ENCODE measurements around the gene TMEM233.
"Not testable (repeated sequence)": the region's sequence is repeated elsewhere in the genome, so short reads cannot be mapped to it uniquely, and the experiment has no call there.

Gene TMEM233

GRCh38 chr12:119601877-119602733 is 8.5 kb downstream of the TMEM233 start:
- H3K4me2 ChIP-seq: no peak overlapping the region
- H3K4me3 ChIP-seq: no peak overlapping the region
- no peak overlapping the region for H3K9ac ChIP-seq
- no peak for TF ChIP-seq Cebpa-rat (IDR thresholded peaks at IDR 0.05)
- no peak overlapping the region for H3K27ac ChIP-seq
- no peaks in the 10 kb centered on the region for H3K36me3 ChIP-seq
- H3K9me3 ChIP-seq (replicated peaks in 1 of 11): no peaks in the 10 kb centered on the region
- H3K4me1 ChIP-seq: no peaks in the 10 kb centered on the region
- H3K27me3 ChIP-seq: no peaks in the 10 kb centered on the region
- no peaks in the 10 kb centered on the region for H4K20me1 ChIP-seq

GRCh38 chr12:119602734-119603094 is 9.1 kb downstream of the TMEM233 start:
- no peak overlapping the region for H3K4me3 ChIP-seq
- no peak overlapping the region for H3K27ac ChIP-seq
- H3K9me3 ChIP-seq (replicated peaks in 1 of 11): no peaks in the 10 kb centered on the region
- no peak for TF ChIP-seq Cebpa-rat (IDR thresholded peaks at IDR 0.05)
- H3K36me3 ChIP-seq: no peaks in the 10 kb centered on the region
- H3K9ac ChIP-seq: no peak overlapping the region
- H4K20me1 ChIP-seq: no peaks in the 10 kb centered on the region
- H3K4me1 ChIP-seq: no peaks in the 10 kb centered on the region
- H3K27me3 ChIP-seq: no peaks in the 10 kb centered on the region
- H3K4me2 ChIP-seq: no peak overlapping the region

- Histone ChIP-seq H4K20me1 (no peaks in the 10 kb centered on the region), H3K9me3 (replicated peaks in 1 of 11) (peaks cover under 1 to 6% (median 6%) of the 10 kb centered on the region in 11 experiments; a peak in 16 of 22 replicates), H3K4me3 (no peak overlapping the region), H3K36me3 (no peaks in the 10 kb centered on the region), H3K4me1 (no peaks in the 10 kb centered on the region), H3K4me2 (no peak overlapping the region), H3K9ac (no peak overlapping the region), H3K27ac (no peak overlapping the region), H3K27me3 (no peaks in the 10 kb centered on the region)
- TF ChIP-seq Cebpa-rat (IDR thresholded peaks at IDR 0.05): no peak
Observed at GRCh38 chr12:119603767-119604166, 10.2 kb downstream of the TMEM233 start.

GRCh38 chr12:119609358-119609757 is 15.8 kb downstream of the TMEM233 start:
- Histone ChIP-seq H3K4me2 (no peak overlapping the region), H3K9me3 (replicated peaks in 1 of 11) (peaks cover 18 to 28% (median 24%) of the 10 kb centered on the region in 11 experiments), H3K9ac (no peak overlapping the region), H3K36me3 (no peaks in the 10 kb centered on the region), H3K27ac (no peak overlapping the region), H4K20me1 (no peaks in the 10 kb centered on the region), H3K4me3 (no peak overlapping the region), H3K27me3 (no peaks in the 10 kb centered on the region), H3K4me1 (peaks cover 0 to 10% (median 0%) of the 10 kb centered on the region in 10 experiments; a peak in 2 of 20 replicates)
- TF ChIP-seq Cebpa-rat (IDR thresholded peaks at IDR 0.05): no peak

- peaks cover 0 to 10% (median 0%) of the 10 kb centered on the region in 10 experiments; a peak in 2 of 20 replicates for H3K4me1 ChIP-seq
- H3K27ac ChIP-seq: no peak overlapping the region
- H3K4me3 ChIP-seq: no peak overlapping the region
- no peak overlapping the region for H3K9ac ChIP-seq
- H3K27me3 ChIP-seq: no peaks in the 10 kb centered on the region
- peaks cover 25 to 42% (median 32%) of the 10 kb centered on the region in 11 experiments for H3K9me3 ChIP-seq (replicated peaks in 1 of 11)
- no peaks in the 10 kb centered on the region for H3K36me3 ChIP-seq
- no peak overlapping the region for H3K4me2 ChIP-seq
- no peaks in the 10 kb centered on the region for H4K20me1 ChIP-seq
- no peak for TF ChIP-seq Cebpa-rat (IDR thresholded peaks at IDR 0.05)
Observed at GRCh38 chr12:119613319-119613936, 19.9 kb downstream of the TMEM233 start.

GRCh38 chr12:119614705-119615104 is 21.1 kb downstream of the TMEM233 start:
- no peaks in the 10 kb centered on the region for H3K27me3 ChIP-seq
- H4K20me1 ChIP-seq: no peaks in the 10 kb centered on the region
- peaks cover 25 to 42% (median 29%) of the 10 kb centered on the region in 11 experiments for H3K9me3 ChIP-seq (replicated peaks in 1 of 11)
- TF ChIP-seq Cebpa-rat (IDR thresholded peaks at IDR 0.05): no peak
- H3K4me3 ChIP-seq: no peak overlapping the region
- H3K36me3 ChIP-seq: no peaks in the 10 kb centered on the region
- no peak overlapping the region for H3K4me2 ChIP-seq
- H3K4me1 ChIP-seq: peaks cover 0 to 10% (median 0%) of the 10 kb centered on the region in 10 experiments; a peak in 2 of 20 replicates
- H3K9ac ChIP-seq: no peak overlapping the region
- H3K27ac ChIP-seq: no peak overlapping the region

- Histone ChIP-seq H3K9me3 (replicated peaks in 1 of 11) (peaks cover 17 to 35% (median 19%) of the 10 kb centered on the region in 11 experiments; a peak in 20 of 22 replicates), H4K20me1 (no peaks in the 10 kb centered on the region), H3K36me3 (no peaks in the 10 kb centered on the region), H3K4me3 (no peak overlapping the region), H3K9ac (no peak overlapping the region), H3K27me3 (no peaks in the 10 kb centered on the region), H3K4me1 (peaks cover 0 to 10% (median 0%) of the 10 kb centered on the region in 10 experiments; a peak in 2 of 20 replicates), H3K4me2 (no peak overlapping the region), H3K27ac (no peak overlapping the region)
- TF ChIP-seq Cebpa-rat (IDR thresholded peaks at IDR 0.05): no peak
Observed at GRCh38 chr12:119615518-119616475, 22.2 kb downstream of the TMEM233 start.

GRCh38 chr12:119618328-119618896 is 24.8 kb downstream of the TMEM233 start:
- not testable (repeated sequence) for H3K27ac ChIP-seq, H3K36me3 ChIP-seq, H3K9ac ChIP-seq, H3K27me3 ChIP-seq, H4K20me1 ChIP-seq, H3K4me2 ChIP-seq, H3K4me1 ChIP-seq, H3K4me3 ChIP-seq
- peaks cover 13 to 35% (median 19%) of the 10 kb centered on the region in 11 experiments; a peak in 20 of 22 replicates for H3K9me3 ChIP-seq (replicated peaks in 1 of 11)
